ENCODE data around the gene ADGRD1. TPM values are rescaled to one million over a fixed set of nuclear protein-coding genes. Genes with fewer than 3 reads are reported as not detected.

Gene ADGRD1
- total and polyA plus RNA-seq, 8 donors, result 25.6 to 167 (median 33.4) TPM

DNA sequence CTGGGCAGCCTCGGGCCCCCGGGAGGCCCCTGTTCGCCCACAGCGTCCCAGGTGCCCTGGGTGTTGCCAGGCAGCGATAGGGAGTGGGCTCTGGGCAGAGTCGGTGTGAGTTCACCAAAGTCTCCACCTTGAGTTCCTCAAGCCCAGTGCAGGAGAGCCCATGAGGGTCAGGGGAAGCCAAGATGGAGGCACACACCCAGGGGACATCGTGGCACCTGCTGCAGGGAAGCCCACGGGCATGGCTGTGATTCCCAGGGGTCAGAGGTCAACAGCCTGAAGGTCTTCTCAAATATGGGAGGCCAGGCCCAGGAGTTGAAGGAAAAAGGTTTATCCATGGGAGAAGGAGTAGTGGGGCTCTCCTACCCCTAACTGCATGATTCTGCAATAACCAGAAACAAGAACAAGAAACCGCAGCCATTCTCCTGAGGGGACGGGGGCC lies 148.8 kb downstream of the ADGRD1 start:
- Histone ChIP-seq H3K9me3 (no peaks in the 10 kb centered on the region), H3K36me3 (no peaks in the 10 kb centered on the region), H3K27ac (no peak overlapping the region), H3K4me3 (no peak overlapping the region), H3K4me1 (peaks cover 0 to 7% of the 10 kb centered on the region in 2 donors), H3K27me3 (no peaks in the 10 kb centered on the region)
- TF ChIP-seq, protein P1, sequence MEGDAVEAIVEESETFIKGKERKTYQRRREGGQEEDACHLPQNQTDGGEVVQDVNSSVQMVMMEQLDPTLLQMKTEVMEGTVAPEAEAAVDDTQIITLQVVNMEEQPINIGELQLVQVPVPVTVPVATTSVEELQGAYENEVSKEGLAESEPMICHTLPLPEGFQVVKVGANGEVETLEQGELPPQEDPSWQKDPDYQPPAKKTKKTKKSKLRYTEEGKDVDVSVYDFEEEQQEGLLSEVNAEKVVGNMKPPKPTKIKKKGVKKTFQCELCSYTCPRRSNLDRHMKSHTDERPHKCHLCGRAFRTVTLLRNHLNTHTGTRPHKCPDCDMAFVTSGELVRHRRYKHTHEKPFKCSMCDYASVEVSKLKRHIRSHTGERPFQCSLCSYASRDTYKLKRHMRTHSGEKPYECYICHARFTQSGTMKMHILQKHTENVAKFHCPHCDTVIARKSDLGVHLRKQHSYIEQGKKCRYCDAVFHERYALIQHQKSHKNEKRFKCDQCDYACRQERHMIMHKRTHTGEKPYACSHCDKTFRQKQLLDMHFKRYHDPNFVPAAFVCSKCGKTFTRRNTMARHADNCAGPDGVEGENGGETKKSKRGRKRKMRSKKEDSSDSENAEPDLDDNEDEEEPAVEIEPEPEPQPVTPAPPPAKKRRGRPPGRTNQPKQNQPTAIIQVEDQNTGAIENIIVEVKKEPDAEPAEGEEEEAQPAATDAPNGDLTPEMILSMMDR (IDR thresholded peaks at IDR 0.05), result no peak
- ATAC-seq (no peak), DNase-seq (peak in 1 of 4 donors; percentile 50)
- intact Hi-C loops (cut with DNase I), result no loop called here

DNA sequence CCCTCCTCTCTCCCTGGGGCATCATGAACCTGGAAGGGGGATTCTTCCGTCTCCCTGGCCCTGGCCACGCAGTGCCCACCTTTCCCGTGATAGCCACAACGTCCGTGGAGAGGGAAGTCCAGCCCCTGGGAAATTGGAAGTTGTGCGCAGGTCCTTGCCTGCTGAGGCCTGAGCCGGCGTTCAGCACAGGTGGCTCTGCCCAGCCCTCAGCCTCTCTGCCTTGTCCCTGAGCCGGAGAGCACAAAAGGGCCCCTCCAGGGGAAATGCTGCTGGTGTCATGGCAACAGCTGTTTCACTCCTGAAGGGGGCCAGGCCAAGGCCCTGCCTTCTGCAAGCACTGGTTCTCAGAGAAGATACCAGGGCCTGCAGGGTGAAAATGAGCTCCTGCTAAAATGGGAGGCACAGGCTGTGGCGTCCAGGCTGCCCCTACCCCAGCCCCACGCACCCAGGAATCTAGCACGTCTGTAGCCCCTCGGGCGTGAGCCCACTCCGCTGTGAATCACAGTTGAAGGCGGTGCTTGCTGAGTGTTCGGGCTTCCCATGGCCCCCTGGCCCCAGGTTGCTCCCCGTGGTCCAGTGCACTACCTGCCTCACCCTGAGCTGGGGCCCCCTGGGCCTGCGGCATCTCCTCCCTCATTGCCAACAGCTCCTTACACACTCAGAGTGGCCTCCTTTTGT lies 149.4 kb downstream of the ADGRD1 start:
- ATAC-seq (no peak), DNase-seq (peak in 2 of 4 donors; percentile 27 to 65)
- Histone ChIP-seq H3K27ac (no peak overlapping the region), H3K27me3 (no peaks in the 10 kb centered on the region), H3K4me1 (peaks cover 0 to 7% of the 10 kb centered on the region in 2 donors), H3K9me3 (no peaks in the 10 kb centered on the region), H3K36me3 (no peaks in the 10 kb centered on the region), H3K4me3 (no peak overlapping the region)
- intact Hi-C loops (cut with DNase I), result no loop called here
- TF ChIP-seq, protein P1 (IDR thresholded peaks at IDR 0.05), result no peak

DNA sequence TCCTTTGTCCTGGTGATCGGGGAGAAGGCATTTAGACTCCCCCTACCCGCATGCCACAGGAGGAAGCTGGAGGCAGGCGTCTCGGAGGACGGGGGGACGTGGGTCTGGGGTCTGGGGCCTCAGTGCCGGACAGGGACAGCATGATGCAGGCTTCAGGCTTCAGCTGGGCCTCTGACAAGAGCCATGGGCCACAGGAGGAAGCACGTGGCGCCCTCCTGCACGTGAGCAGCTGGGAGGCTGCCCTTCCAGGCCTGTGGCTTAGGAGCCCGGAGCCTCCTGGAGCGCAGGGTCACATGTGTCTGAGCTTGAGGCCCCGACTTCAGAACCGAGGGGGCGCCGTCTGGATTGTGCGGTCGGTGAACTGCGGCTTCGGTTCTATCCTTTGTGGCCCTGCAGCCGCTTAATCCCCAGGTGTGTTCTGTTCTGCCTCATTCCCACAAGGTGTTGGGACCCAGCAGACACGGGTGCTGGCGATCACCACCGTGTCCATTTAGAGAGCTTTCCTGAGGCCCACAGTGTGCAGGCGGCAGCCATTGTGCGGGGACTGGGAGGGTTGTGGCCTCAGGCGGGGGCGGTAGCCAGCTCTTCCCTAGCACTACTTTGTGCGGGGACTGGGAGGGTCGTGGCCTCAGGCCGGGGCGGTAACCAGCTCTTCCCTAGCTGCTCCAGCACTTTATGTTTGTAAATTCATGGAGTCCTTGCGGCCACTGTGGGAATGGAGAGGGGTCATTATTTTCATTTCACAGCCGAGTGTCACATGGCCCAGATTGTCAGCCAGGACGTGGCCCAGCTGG lies 150.2 kb downstream of the ADGRD1 start:
- intact Hi-C loops (cut with DNase I), result no loop called here
- DNase-seq (peak in 2 of 4 donors; percentile 25 to 73), ATAC-seq (no peak)
- H3K27me3 ChIP-seq, result no peaks in the 10 kb centered on the region
- peaks cover 0 to 7% of the 10 kb centered on the region in 2 donors for H3K4me1 ChIP-seq
- H3K4me3 ChIP-seq, result no peak overlapping the region
- TF ChIP-seq, protein P1 (IDR thresholded peaks at IDR 0.05), result no peak
- H3K9me3 ChIP-seq, result no peaks in the 10 kb centered on the region
- H3K36me3 ChIP-seq, result no peaks in the 10 kb centered on the region
- no peak overlapping the region for H3K27ac ChIP-seq

DNA sequence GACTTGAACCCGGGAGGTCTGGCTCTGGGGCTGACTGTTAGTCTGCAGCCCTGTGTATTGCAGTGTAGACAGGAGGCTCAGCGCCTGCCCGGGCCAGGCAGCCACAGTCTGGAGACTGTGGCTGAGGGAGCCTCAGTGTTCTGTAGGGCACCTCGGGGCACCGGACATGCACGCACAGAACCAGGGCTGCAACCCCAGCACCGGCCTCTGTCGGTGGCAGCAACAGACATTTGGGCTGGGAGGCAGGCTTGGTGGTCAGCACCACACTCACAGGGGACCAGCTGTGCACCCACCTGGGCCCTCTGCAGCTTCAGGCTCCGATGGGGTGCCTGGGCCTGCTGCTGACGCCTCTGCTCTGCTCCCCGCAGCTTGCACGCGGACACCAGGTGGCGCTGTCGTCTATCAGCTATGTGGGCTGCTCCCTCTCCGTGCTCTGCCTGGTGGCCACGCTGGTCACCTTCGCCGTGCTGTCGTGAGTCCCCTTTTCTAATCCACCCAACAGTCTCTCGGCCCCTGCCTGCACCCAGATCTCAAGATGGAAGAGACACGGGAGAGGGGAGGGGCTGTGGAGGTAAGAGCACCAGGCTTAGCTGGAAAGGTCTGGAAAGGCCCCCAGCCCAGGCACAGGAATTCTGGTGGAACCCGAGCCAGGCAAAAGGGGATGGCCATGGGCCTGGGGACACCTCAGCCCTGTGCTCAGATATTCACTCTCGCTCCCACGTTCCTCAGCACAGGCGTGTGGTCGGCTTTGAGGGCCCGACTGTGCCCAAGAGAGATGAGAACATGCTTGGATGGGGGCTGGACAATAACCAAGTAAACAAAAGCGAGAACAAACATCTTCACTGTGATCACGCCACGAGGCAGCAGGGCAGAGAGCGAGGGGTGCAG lies 151.0 kb downstream of the ADGRD1 start:
- Histone ChIP-seq H3K27ac (no peak overlapping the region), H3K36me3 (no peaks in the 10 kb centered on the region), H3K27me3 (no peaks in the 10 kb centered on the region), H3K9me3 (no peaks in the 10 kb centered on the region), H3K4me1 (peaks cover 0 to 7% of the 10 kb centered on the region in 2 donors), H3K4me3 (no peak overlapping the region)
- DNase-seq (peak; percentile 66 to 94 (median 86)), ATAC-seq (peak; percentile 92)
- TF ChIP-seq, protein P1 (IDR thresholded peaks at IDR 0.05), result peak; percentile 83 to 93
- intact Hi-C loops (cut with DNase I), result no loop called here

Data from left lung (tissue), 10 donors.